Fibroblast of lung (primary cell): Measurements from ENCODE around the gene ACTMAP. TPM values are rescaled to one million over a fixed set of nuclear protein-coding genes. Genes with fewer than 3 reads are reported as not detected.

Experiments
- DNase-seq, 2 donors: peaks; one replicate each; pipeline versions ENCODE4 v3.0.0 to v3.0.0-alpha.2; 2010; ENCODE audit warnings: low read depth in 2 of 2
- H2AFZ ChIP-seq: 2 replicates; pipeline ENCODE4 v1.5.1; 2012; ENCODE audit warnings: low read length, control low read depth, inconsistent platforms
- H3K27ac ChIP-seq: 2 replicates; pipeline ENCODE4 v1.5.1; 2011; ENCODE audit warnings: low read length, control low read depth; ENCODE audit not compliant: insufficient read depth
- H3K27me3 ChIP-seq: 2 replicates; pipeline ENCODE4 v1.5.1; 2011; ENCODE audit warnings: mild to moderate bottlenecking, low read length; ENCODE audit not compliant: control insufficient read depth, insufficient read depth
- H3K36me3 ChIP-seq: 2 replicates; pipeline ENCODE4 v1.5.1; 2011; ENCODE audit warnings: low read length; ENCODE audit not compliant: control insufficient read depth, insufficient read depth
- H3K4me1 ChIP-seq: 2 replicates; pipeline ENCODE4 v1.5.1; 2011; ENCODE audit warnings: low read length; ENCODE audit not compliant: control insufficient read depth, insufficient read depth; ENCODE audit errors: extremely low read depth
- H3K4me2 ChIP-seq: 2 replicates; pipeline ENCODE4 v1.5.1; 2011; ENCODE audit warnings: low read length, control low read depth; ENCODE audit not compliant: insufficient read depth; ENCODE audit errors: extremely low read depth
- H3K4me3 ChIP-seq, 4 experiments: fragments of 200-600 bp in 1 of 4; sonication (generic) in 1 of 4; replicated peaks in 1 of 4; 2 replicates each; pipeline ENCODE4 v1.5.1; 2011 to 2016; ENCODE audit warnings: low read length in 4 of 4, low read depth in 3 of 4, mild to moderate bottlenecking in 3 of 4, control low read depth in 2 of 4, inconsistent platforms in 1 of 4, mixed read lengths in 1 of 4; ENCODE audit not compliant: insufficient read depth in 1 of 4; ENCODE audit errors: control extremely low read depth in 1 of 4
- H3K79me2 ChIP-seq: 2 replicates; pipeline ENCODE4 v1.5.1; 2012; ENCODE audit warnings: mild to moderate bottlenecking, low read length, inconsistent platforms; ENCODE audit not compliant: control insufficient read depth, insufficient read depth
- H3K9ac ChIP-seq: 2 replicates; pipeline ENCODE4 v1.5.1; 2011; ENCODE audit warnings: mild to moderate bottlenecking, low read length, control low read depth; ENCODE audit not compliant: insufficient read depth
- H3K9me3 ChIP-seq: 2 replicates; pipeline ENCODE4 v1.5.1; 2012; ENCODE audit warnings: low read depth, low read length; ENCODE audit not compliant: control insufficient read depth, insufficient read depth
- H4K20me1 ChIP-seq: 2 replicates; pipeline ENCODE4 v1.5.1; 2011; ENCODE audit warnings: low read length; ENCODE audit not compliant: control insufficient read depth, insufficient read depth; ENCODE audit errors: extremely low read depth
- EZH2 ChIP-seq: IDR thresholded peaks from 2 replicates; pipeline ENCODE4 v1.5.1; 2012; ENCODE audit warnings: low read length, control low read depth, mild to moderate bottlenecking; ENCODE audit errors: missing control alignments
- polyA plus RNA-seq, 2 donors: library from polyadenylated mRNA; depleted of rRNA in 1 of 2; stranded (reverse) in 1 of 2; unstranded in 1 of 2; fragments of >200 nt; gene quantifications; 2 replicates each; pipeline ENCODE4 v1.2.1, GENCODE V29; 2011 to 2012; ENCODE audit warnings: missing spikeins in 1 of 2
- total RNA-seq: library from RNA; depleted of rRNA; stranded (reverse); fragments of >200 nt; gene quantifications from 2 replicates; pipeline ENCODE4 v1.2.1, GENCODE V29; 2014
- TF ChIP-seq, protein P1 (sequence below), 2 donors: IDR thresholded peaks in 1 of 2; conservative IDR thresholded peaks in 1 of 2; 1 replicate in 1 of 2; 2 replicates in 1 of 2; pipeline ENCODE4 v1.5.1; 2011 to 2012; ENCODE audit warnings: low read length in 2 of 2, control low read depth in 1 of 2, inconsistent platforms in 1 of 2, low read depth in 1 of 2, mild to moderate bottlenecking in 1 of 2

ACTMAP gene
- total and polyA plus RNA-seq, 2 donors (not counting 1 experiment from before 2014, with no cell fraction given), result 1.8 to 2.2 TPM

DNA sequence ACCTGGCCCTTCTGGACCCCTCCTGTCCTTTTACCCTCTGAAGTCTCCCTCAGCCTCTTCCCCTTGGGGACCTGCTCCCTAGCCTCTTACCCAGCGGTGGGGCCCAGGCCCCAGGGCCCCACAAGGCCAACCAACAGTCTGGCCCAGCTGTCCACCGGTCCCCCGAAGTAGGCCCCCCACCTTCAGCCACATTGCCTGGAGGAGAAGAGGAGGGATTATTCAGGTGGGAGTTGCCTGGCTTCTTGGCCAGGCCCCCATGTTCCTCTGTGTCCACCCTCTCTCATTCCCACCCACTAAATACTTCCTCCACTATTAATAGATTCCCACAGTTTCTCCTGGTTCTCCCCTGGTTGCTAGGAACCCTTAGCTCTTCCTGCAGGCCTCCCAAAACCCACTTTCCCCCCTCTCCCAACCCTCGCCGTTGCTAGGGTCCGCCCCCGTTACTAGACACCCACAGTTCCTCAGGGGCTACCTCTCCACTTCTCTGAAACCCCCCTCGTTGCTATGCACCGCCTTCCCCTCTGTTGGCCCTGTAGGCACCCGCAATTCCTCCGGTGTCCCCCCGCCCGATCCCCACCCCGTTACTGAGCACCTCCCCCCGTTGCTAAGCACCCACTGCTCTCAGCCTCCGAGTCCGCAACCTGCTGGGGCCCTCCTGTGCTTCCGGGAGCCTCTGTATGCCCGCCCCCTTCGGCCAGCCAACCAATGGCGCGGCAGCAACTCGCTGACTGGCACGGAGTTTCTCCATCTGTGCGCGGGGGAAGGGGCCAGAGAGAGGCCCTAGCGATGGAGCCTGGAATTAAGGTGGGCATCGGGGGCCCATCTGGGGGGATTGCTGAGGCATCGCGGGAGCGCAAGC lies 35.6 kb downstream of the ACTMAP start:
- peak overlapping the region; percentile 98 for H3K27ac ChIP-seq
- peak; percentile 90 to 91 for DNase-seq
- H3K9ac ChIP-seq, result peak overlapping the region; percentile 67
- peak overlapping the region; percentile 85 for H3K4me2 ChIP-seq
- H3K36me3 ChIP-seq, result peaks cover 5% of the 10 kb centered on the region
- no peaks in the 10 kb centered on the region for H3K27me3 ChIP-seq
- peak overlapping the region; percentile 31 to 70 (median 57) for H3K4me3 ChIP-seq
- H3K9me3 ChIP-seq, result no peaks in the 10 kb centered on the region
- peaks cover 24% of the 10 kb centered on the region for H3K79me2 ChIP-seq
- H4K20me1 ChIP-seq, result no peaks in the 10 kb centered on the region
- TF ChIP-seq EZH2, result no peak
- TF ChIP-seq, protein P1, sequence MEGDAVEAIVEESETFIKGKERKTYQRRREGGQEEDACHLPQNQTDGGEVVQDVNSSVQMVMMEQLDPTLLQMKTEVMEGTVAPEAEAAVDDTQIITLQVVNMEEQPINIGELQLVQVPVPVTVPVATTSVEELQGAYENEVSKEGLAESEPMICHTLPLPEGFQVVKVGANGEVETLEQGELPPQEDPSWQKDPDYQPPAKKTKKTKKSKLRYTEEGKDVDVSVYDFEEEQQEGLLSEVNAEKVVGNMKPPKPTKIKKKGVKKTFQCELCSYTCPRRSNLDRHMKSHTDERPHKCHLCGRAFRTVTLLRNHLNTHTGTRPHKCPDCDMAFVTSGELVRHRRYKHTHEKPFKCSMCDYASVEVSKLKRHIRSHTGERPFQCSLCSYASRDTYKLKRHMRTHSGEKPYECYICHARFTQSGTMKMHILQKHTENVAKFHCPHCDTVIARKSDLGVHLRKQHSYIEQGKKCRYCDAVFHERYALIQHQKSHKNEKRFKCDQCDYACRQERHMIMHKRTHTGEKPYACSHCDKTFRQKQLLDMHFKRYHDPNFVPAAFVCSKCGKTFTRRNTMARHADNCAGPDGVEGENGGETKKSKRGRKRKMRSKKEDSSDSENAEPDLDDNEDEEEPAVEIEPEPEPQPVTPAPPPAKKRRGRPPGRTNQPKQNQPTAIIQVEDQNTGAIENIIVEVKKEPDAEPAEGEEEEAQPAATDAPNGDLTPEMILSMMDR (conservative IDR thresholded peaks at IDR 0.05 in 1 of 2, IDR thresholded peaks at IDR 0.05 in 1 of 2; ENCODE audit: low read depth in 1 of 2, low read length in 2 of 2), result no peak
- peaks cover under 1% of the 10 kb centered on the region for H3K4me1 ChIP-seq
- no peak overlapping the region for H2AFZ ChIP-seq

- Histone ChIP-seq H3K4me2 (peak overlapping the region; percentile 29), H2AFZ (no peak overlapping the region), H3K36me3 (peaks cover 5% of the 10 kb centered on the region), H3K27ac (peak overlapping the region; percentile 98), H3K4me3 (peak overlapping the region in 1 of 4 experiments; percentile 70), H3K9me3 (no peaks in the 10 kb centered on the region), H3K27me3 (no peaks in the 10 kb centered on the region), H3K9ac (peak overlapping the region; percentile 67), H4K20me1 (no peaks in the 10 kb centered on the region), H3K4me1 (no peaks in the 10 kb centered on the region), H3K79me2 (peaks cover 17% of the 10 kb centered on the region)
- no peak for TF ChIP-seq EZH2
- TF ChIP-seq, protein P1 (conservative IDR thresholded peaks at IDR 0.05 in 1 of 2, IDR thresholded peaks at IDR 0.05 in 1 of 2; ENCODE audit: low read depth in 1 of 2, low read length in 2 of 2), result no peak
- DNase-seq, result no peak
Observed at GRCh38 chr19:40713939-40714338, 36.3 kb downstream of the ACTMAP start.

- no peaks in the 10 kb centered on the region for H3K9me3 ChIP-seq
- peaks cover 10% of the 10 kb centered on the region for H3K36me3 ChIP-seq
- H2AFZ ChIP-seq, result no peak overlapping the region
- no peaks in the 10 kb centered on the region for H3K79me2 ChIP-seq
- H4K20me1 ChIP-seq, result no peaks in the 10 kb centered on the region
- no peaks in the 10 kb centered on the region for H3K27me3 ChIP-seq
- no peak overlapping the region for H3K27ac ChIP-seq
- H3K4me2 ChIP-seq, result no peak overlapping the region
- no peak for DNase-seq
- no peak overlapping the region for H3K9ac ChIP-seq
- no peaks in the 10 kb centered on the region for H3K4me1 ChIP-seq
- no peak overlapping the region for H3K4me3 ChIP-seq
- no peak for TF ChIP-seq EZH2
- TF ChIP-seq, protein P1 (conservative IDR thresholded peaks at IDR 0.05 in 1 of 2, IDR thresholded peaks at IDR 0.05 in 1 of 2; ENCODE audit: low read depth in 1 of 2, low read length in 2 of 2), result no peak
Observed at GRCh38 chr19:40709817-40710216, 40.5 kb downstream of the ACTMAP start.
